ENCODE measurements around the gene EIF4E1B. TPM values are rescaled to one million over a fixed set of nuclear protein-coding genes. Genes with fewer than 3 reads are reported as not detected.

Gene EIF4E1B
- total and polyA plus RNA-seq, 2 donors (not counting 1 experiment from before 2014, with no cell fraction given): not detected

GRCh38 chr5:176628406-176629228, 1.9 kb upstream of the EIF4E1B start:
- no peaks in the 10 kb centered on the region for H3K9me3 Mint-ChIP-seq (ENCODE audit: insufficient read depth)
- Histone ChIP-seq H3K36me3 (replicated peaks in 1 of 2; ENCODE audit: control extremely low read depth in 1 of 2, control insufficient read depth in 1 of 2, extremely low read depth in 1 of 2, insufficient read depth in 2 of 2, low read length in 1 of 2) (no peaks in the 10 kb centered on the region), H3K4me3 (ENCODE audit: control extremely low read depth in 1 of 5, extremely low read depth in 1 of 5, insufficient read depth in 1 of 5, low read depth in 2 of 5, low read length in 4 of 5) (no peak overlapping the region), H3K4me2 (replicated peaks; ENCODE audit: low read depth, low read length, poor library complexity, severe bottlenecking) (no peak overlapping the region), H3K9ac (ENCODE audit: low read length) (no peak overlapping the region), H3K79me2 (ENCODE audit: control insufficient read depth, insufficient read depth, low read length) (no peaks in the 10 kb centered on the region), H4K20me1 (ENCODE audit: control insufficient read depth, insufficient read depth, low read length, poor library complexity, severe bottlenecking) (no peaks in the 10 kb centered on the region), H3K9me3 (ENCODE audit: control extremely low read depth in 1 of 3, control insufficient read depth in 2 of 3, insufficient read depth in 1 of 3, low read length in 2 of 3) (peaks cover 0 to 9% (median 0%) of the 10 kb centered on the region in 3 donors), H2AFZ (ENCODE audit: insufficient read depth, low read depth, low read length, poor library complexity, severe bottlenecking) (no peak overlapping the region), H3K27ac (ENCODE audit: low read length in 2 of 2) (no peak overlapping the region), H3K4me1 (ENCODE audit: control insufficient read depth in 2 of 2, insufficient read depth in 2 of 2, low read length in 2 of 2) (peaks cover 42 to 50% of the 10 kb centered on the region in 2 donors), H3K27me3 (replicated peaks in 1 of 4; ENCODE audit: control extremely low read depth in 1 of 4, control insufficient read depth in 3 of 4, insufficient read depth in 4 of 4, low read length in 3 of 4) (peaks cover 0 to 42% (median 21%) of the 10 kb centered on the region in 4 experiments)
- peak overlapping the region; percentile 86 for H3K4me3 Mint-ChIP-seq
- POLR2A ChIA-PET: no interaction called here
- intact Hi-C loops (cut with micrococcal nuclease): no loop called here
- peaks cover 37% of the 10 kb centered on the region for H3K27me3 Mint-ChIP-seq
- WGBS (ENCODE audit: insufficient coverage): 70% methylated on average over 11 of the region's 13 CpGs
- no peak for ATAC-seq (ENCODE audit: low read depth)
- CTCF ChIA-PET: no interaction called here
- peaks cover 51% of the 10 kb centered on the region for H3K4me1 Mint-ChIP-seq
- DNase-seq: no peak
- H3K27ac Mint-ChIP-seq: peak overlapping the region; percentile 39
- TF ChIP-seq EZH2 (IDR thresholded peaks at IDR 0.05; ENCODE audit: borderline replicate concordance, insufficient read depth, low read depth, low read length, poor library complexity, severe bottlenecking) (no peak), CTCF (IDR thresholded peaks at IDR 0.05) (no peak)

- 14% methylated on average over 33 of the region's 34 CpGs for WGBS (ENCODE audit: insufficient coverage)
- TF ChIP-seq EZH2 (IDR thresholded peaks at IDR 0.05; ENCODE audit: borderline replicate concordance, insufficient read depth, low read depth, low read length, poor library complexity, severe bottlenecking) (no peak), CTCF (IDR thresholded peaks at IDR 0.05) (no peak)
- H3K4me2 ChIP-seq (replicated peaks; ENCODE audit: low read depth, low read length, poor library complexity, severe bottlenecking): peak overlapping the region; percentile 100
Observed at GRCh38 chr5:176629317-176629852, 1.1 kb upstream of the EIF4E1B start.

More at GRCh38 chr5:176629317-176629852, 1.1 kb upstream of the EIF4E1B start:
- H3K9me3 Mint-ChIP-seq (ENCODE audit: insufficient read depth): no peaks in the 10 kb centered on the region
- Histone ChIP-seq H3K27me3 (replicated peaks in 1 of 4; ENCODE audit: control extremely low read depth in 1 of 4, control insufficient read depth in 3 of 4, insufficient read depth in 4 of 4, low read length in 3 of 4) (peaks cover 0 to 39% (median 21%) of the 10 kb centered on the region in 4 experiments), H3K79me2 (ENCODE audit: control insufficient read depth, insufficient read depth, low read length) (no peaks in the 10 kb centered on the region), H3K9me3 (ENCODE audit: control extremely low read depth in 1 of 3, control insufficient read depth in 2 of 3, insufficient read depth in 1 of 3, low read length in 2 of 3) (peaks cover 0 to 9% (median 0%) of the 10 kb centered on the region in 3 donors), H4K20me1 (ENCODE audit: control insufficient read depth, insufficient read depth, low read length, poor library complexity, severe bottlenecking) (no peaks in the 10 kb centered on the region), H3K4me3 (ENCODE audit: control extremely low read depth in 1 of 5, extremely low read depth in 1 of 5, insufficient read depth in 1 of 5, low read depth in 2 of 5, low read length in 4 of 5) (peak overlapping the region in 4 of 5 experiments; percentile 31 to 69 (median 51)), H3K9ac (ENCODE audit: low read length) (peak overlapping the region; percentile 68), H3K27ac (ENCODE audit: low read length in 2 of 2) (no peak overlapping the region), H3K36me3 (replicated peaks in 1 of 2; ENCODE audit: control extremely low read depth in 1 of 2, control insufficient read depth in 1 of 2, extremely low read depth in 1 of 2, insufficient read depth in 2 of 2, low read length in 1 of 2) (no peaks in the 10 kb centered on the region), H2AFZ (ENCODE audit: insufficient read depth, low read depth, low read length, poor library complexity, severe bottlenecking) (peak overlapping the region; percentile 73), H3K4me1 (ENCODE audit: control insufficient read depth in 2 of 2, insufficient read depth in 2 of 2, low read length in 2 of 2) (peaks cover 50 to 58% of the 10 kb centered on the region in 2 donors)
- ATAC-seq (ENCODE audit: low read depth) (no peak), DNase-seq (no peak)
- POLR2A ChIA-PET: interaction anchor here (1.4 to 1.6 kb wide), 2 partner anchors 18 to 92 kb away, joined by 3 to 12 read pairs; partner anchors contain the start of genes RNF44 and TSPAN17
- H3K27ac Mint-ChIP-seq: no peak overlapping the region
- peaks cover 34% of the 10 kb centered on the region for H3K27me3 Mint-ChIP-seq
- CTCF ChIA-PET: interaction anchor here (0.9 to 2.9 kb wide), 5 partner anchors 8 to 213 kb away, joined by 3 to 21 read pairs (median 3); partner anchors contain the start of gene CLTB
- intact Hi-C loops (cut with micrococcal nuclease): no loop called here
- H3K4me3 Mint-ChIP-seq: peak overlapping the region; percentile 86
- H3K4me1 Mint-ChIP-seq: peaks cover 58% of the 10 kb centered on the region
